IMR-90 (cell line): ENCODE measurements around the gene UTP14A.

Source experiments
- BHLHE40 ChIP-seq: fragments of 150-350 bp; IDR thresholded peaks from 2 replicates; pipeline ENCODE4 v1.6.1; 2016; ENCODE audit warnings: mild to moderate bottlenecking, low read depth, low read length
- FOS ChIP-seq: fragments of 150-350 bp; IDR thresholded peaks from 2 replicates; pipeline ENCODE4 v1.6.1; 2016; ENCODE audit warnings: low read depth, low read length
- MAZ ChIP-seq: IDR thresholded peaks from 2 replicates; pipeline ENCODE4 v1.6.1; 2012; ENCODE audit warnings: low read depth, mild to moderate bottlenecking, low read length, improper control_type of control experiment, moderate library complexity, borderline replicate concordance
- POLR2A ChIP-seq: IDR thresholded peaks from 2 replicates; pipeline ENCODE4 v1.6.1; 2012; ENCODE audit warnings: mild to moderate bottlenecking, low read depth, low read length
- TF ChIP-seq, protein P1 (sequence below): conservative IDR thresholded peaks from 2 replicates; pipeline ENCODE4 v1.5.1; 2012; ENCODE audit warnings: mild to moderate bottlenecking, low read depth, low read length, improper control_type of control experiment
- TF ChIP-seq, protein P2 (sequence below): fragments of 150-350 bp; IDR thresholded peaks from 2 replicates; pipeline ENCODE4 v1.6.1; 2017; ENCODE audit warnings: mild to moderate bottlenecking, antibody characterized with exemption, low read length, low read depth

DNA sequence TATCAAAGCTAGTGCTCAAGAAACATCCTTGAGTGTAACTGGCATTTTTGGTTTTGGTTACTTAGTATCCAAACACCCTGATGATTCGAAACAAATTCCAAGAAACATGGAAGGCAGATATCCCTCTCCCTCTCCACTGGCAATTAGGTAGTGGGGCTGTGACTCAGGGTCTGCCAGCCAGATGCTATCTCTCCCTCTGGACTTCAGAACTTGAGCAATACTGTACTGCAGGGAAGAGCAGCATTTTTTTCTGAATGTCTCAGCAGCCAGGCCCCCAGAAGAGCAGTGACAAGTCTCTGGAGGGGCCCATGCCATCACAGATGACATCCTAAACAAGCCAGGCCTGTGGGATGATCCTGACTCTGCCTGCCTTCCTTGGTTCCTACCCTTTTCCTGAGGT is 39.2 kb downstream of the UTP14A start:
- TF ChIP-seq POLR2A (no peak), BHLHE40 (no peak), MAZ (no peak), FOS (no peak)
- TF ChIP-seq, protein P1, sequence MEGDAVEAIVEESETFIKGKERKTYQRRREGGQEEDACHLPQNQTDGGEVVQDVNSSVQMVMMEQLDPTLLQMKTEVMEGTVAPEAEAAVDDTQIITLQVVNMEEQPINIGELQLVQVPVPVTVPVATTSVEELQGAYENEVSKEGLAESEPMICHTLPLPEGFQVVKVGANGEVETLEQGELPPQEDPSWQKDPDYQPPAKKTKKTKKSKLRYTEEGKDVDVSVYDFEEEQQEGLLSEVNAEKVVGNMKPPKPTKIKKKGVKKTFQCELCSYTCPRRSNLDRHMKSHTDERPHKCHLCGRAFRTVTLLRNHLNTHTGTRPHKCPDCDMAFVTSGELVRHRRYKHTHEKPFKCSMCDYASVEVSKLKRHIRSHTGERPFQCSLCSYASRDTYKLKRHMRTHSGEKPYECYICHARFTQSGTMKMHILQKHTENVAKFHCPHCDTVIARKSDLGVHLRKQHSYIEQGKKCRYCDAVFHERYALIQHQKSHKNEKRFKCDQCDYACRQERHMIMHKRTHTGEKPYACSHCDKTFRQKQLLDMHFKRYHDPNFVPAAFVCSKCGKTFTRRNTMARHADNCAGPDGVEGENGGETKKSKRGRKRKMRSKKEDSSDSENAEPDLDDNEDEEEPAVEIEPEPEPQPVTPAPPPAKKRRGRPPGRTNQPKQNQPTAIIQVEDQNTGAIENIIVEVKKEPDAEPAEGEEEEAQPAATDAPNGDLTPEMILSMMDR: no peak
- TF ChIP-seq, protein P2, sequence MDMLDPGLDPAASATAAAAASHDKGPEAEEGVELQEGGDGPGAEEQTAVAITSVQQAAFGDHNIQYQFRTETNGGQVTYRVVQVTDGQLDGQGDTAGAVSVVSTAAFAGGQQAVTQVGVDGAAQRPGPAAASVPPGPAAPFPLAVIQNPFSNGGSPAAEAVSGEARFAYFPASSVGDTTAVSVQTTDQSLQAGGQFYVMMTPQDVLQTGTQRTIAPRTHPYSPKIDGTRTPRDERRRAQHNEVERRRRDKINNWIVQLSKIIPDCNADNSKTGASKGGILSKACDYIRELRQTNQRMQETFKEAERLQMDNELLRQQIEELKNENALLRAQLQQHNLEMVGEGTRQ: no peak
